ENCODE data around the gene SLC2A9. TPM values are rescaled to one million over a fixed set of nuclear protein-coding genes. Genes with fewer than 3 reads are reported as not detected.

The SLC2A9 gene
- total and polyA plus RNA-seq, 7 experiments from 2014 or later: 0.36 to 9.6 (median 3.3) TPM

DNA sequence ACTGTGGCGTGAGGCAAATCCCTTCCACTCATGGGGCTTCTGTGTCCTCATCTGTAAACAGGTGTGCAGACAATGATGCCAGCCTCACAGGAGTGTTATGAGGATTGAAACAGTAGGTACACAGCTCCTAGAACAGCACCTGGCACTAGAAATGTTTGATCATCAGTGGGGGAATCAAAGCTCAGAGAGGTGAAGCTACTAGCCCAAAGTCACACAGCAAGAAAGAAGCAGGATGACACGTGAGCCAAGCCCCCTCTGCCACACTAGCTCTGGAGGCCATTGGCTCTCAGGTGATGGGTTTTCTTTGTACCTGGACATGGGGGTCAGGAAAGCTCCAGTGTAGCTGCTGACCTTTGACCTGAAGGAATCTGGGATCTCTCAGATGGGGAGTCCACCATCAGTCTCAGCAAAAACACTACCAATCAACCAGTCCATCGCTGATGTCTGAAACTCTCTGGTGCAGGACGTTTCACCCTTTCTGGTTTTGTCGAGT lies 13.4 kb upstream of the SLC2A9 start:
- no peak overlapping the region for H3K27ac Mint-ChIP-seq
- H3K4me1 ChIP-seq (ENCODE audit: control insufficient read depth in 2 of 2, insufficient read depth in 2 of 2, low read length in 2 of 2): no peaks in the 10 kb centered on the region
- no peak overlapping the region for H3K27ac ChIP-seq (ENCODE audit: low read depth, low read length)
- no peaks in the 10 kb centered on the region for H3K27me3 ChIP-seq (ENCODE audit: control insufficient read depth in 2 of 2, insufficient read depth in 2 of 2, low read length in 2 of 2)
- peaks cover 0 to under 1% (median 0%) of the 10 kb centered on the region in 3 experiments for H3K36me3 ChIP-seq (ENCODE audit: control insufficient read depth in 2 of 3, insufficient read depth in 3 of 3, low read length in 3 of 3)
- no peak for DNase-seq
- no peak overlapping the region for H3K4me3 ChIP-seq (ENCODE audit: low read length)
- ChIA-PET POLR2A (no interaction called here), CTCF (no interaction called here)
- H3K9me3 ChIP-seq (ENCODE audit: control insufficient read depth in 2 of 3, low read length in 3 of 3): no peaks in the 10 kb centered on the region
- peaks cover 0 to 5% (median 2%) of the 10 kb centered on the region in 5 donors for H3K27me3 Mint-ChIP-seq
- no peaks in the 10 kb centered on the region for H3K9me3 Mint-ChIP-seq
- intact Hi-C loops (cut with micrococcal nuclease): no loop called here
- peaks cover 0 to 20% (median 0%) of the 10 kb centered on the region in 7 donors for H3K4me1 Mint-ChIP-seq
- peaks cover 1 to 25% (median 13%) of the 10 kb centered on the region in 5 donors for H3K36me3 Mint-ChIP-seq
- ATAC-seq: no peak
- no peak overlapping the region for H3K4me3 Mint-ChIP-seq

DNA sequence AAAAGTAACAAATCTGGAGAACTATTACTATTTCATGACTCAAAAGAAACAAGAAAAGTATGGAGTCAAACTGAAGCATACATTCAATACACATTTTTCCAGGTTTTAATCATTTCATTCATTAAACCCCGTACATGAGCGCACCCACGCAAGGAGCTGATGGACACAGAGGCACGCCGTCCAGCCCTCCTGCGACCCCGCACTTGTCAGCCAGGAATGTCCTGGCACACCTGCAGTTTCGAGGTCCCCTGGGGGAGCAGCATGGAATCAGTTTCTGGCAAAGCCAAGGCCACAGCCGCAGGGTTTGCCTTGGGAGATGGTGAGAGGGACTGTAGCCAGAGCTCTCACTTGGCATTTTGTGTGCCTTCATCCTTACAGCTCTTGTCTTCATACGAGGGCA lies 12.8 kb upstream of the SLC2A9 start:
- POLR2A ChIA-PET: no interaction called here
- no peak for DNase-seq
- H3K4me3 Mint-ChIP-seq: peak overlapping the region in 1 of 10 donors; percentile 38
- Histone ChIP-seq H3K4me1 (ENCODE audit: control insufficient read depth in 2 of 2, insufficient read depth in 2 of 2, low read length in 2 of 2) (no peaks in the 10 kb centered on the region), H3K36me3 (ENCODE audit: control insufficient read depth in 2 of 3, insufficient read depth in 3 of 3, low read length in 3 of 3) (no peaks in the 10 kb centered on the region), H3K9me3 (ENCODE audit: control insufficient read depth in 2 of 3, low read length in 3 of 3) (no peaks in the 10 kb centered on the region), H3K27ac (ENCODE audit: low read depth, low read length) (no peak overlapping the region), H3K27me3 (ENCODE audit: control insufficient read depth in 2 of 2, insufficient read depth in 2 of 2, low read length in 2 of 2) (no peaks in the 10 kb centered on the region), H3K4me3 (ENCODE audit: low read length) (no peak overlapping the region)
- intact Hi-C loops (cut with micrococcal nuclease): no loop called here
- H3K36me3 Mint-ChIP-seq: peaks cover 0 to 20% (median 9%) of the 10 kb centered on the region in 5 donors
- ATAC-seq: no peak
- peaks cover 0 to 20% (median 0%) of the 10 kb centered on the region in 7 donors for H3K4me1 Mint-ChIP-seq
- peaks cover 0 to 5% (median 0%) of the 10 kb centered on the region in 5 donors for H3K27me3 Mint-ChIP-seq
- H3K27ac Mint-ChIP-seq: no peak overlapping the region
- H3K9me3 Mint-ChIP-seq: no peaks in the 10 kb centered on the region
- CTCF ChIA-PET: no interaction called here

DNA sequence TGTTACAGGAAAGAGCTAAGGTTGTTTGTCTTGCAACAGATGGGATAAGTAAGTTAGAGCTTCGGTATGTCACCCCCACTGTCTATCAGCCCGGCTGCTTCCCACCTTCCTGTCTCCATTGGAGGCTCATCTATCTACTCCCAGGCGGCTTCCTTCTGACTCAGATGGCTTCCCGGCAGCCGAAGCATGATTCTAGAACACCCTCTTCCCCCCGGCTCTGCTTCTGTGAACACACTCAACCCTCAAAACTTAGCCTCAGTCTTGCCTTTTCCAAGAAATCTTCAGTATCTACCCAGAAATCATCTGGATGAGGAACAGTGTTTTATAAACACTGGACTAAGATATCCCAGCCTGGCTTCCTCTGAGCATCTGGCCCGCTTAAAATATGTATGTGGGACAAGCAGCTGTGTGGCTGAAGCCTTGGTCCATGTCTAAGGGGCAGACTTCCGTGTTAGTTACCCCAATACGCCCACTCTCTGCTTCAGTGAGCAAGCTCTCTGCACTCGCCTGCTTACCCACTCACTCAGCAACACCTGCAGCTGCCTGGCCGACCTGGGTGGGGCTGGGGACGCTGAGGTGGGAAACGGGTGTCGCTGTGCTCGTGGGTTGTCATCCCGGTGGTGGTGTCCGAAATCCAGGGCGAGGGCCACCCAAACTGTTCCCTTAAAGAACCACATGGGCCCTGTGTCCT lies 12.0 kb upstream of the SLC2A9 start:
- Histone ChIP-seq H3K27me3 (ENCODE audit: control insufficient read depth in 2 of 2, insufficient read depth in 2 of 2, low read length in 2 of 2) (no peaks in the 10 kb centered on the region), H3K4me3 (ENCODE audit: low read length) (no peak overlapping the region), H3K36me3 (ENCODE audit: control insufficient read depth in 2 of 3, insufficient read depth in 3 of 3, low read length in 3 of 3) (no peaks in the 10 kb centered on the region), H3K27ac (ENCODE audit: low read depth, low read length) (no peak overlapping the region), H3K4me1 (ENCODE audit: control insufficient read depth in 2 of 2, insufficient read depth in 2 of 2, low read length in 2 of 2) (no peaks in the 10 kb centered on the region), H3K9me3 (ENCODE audit: control insufficient read depth in 2 of 3, low read length in 3 of 3) (no peaks in the 10 kb centered on the region)
- Mint-ChIP-seq H3K4me3 (peak overlapping the region in 1 of 10 donors; percentile 24), H3K27me3 (peaks cover 0 to 5% (median 0%) of the 10 kb centered on the region in 5 donors), H3K27ac (peak overlapping the region in 1 of 9 donors; percentile 26), H3K9me3 (no peaks in the 10 kb centered on the region), H3K36me3 (peaks cover 0 to 17% (median 9%) of the 10 kb centered on the region in 5 donors), H3K4me1 (peaks cover 0 to 20% (median 0%) of the 10 kb centered on the region in 7 donors)
- DNase-seq (no peak), ATAC-seq (peak; percentile 47)
- ChIA-PET CTCF (no interaction called here), POLR2A (no interaction called here)
- intact Hi-C loops (cut with micrococcal nuclease): no loop called here

- Histone ChIP-seq H3K9me3 (ENCODE audit: control insufficient read depth in 2 of 3, low read length in 3 of 3) (no peaks in the 10 kb centered on the region), H3K27me3 (ENCODE audit: control insufficient read depth in 2 of 2, insufficient read depth in 2 of 2, low read length in 2 of 2) (no peaks in the 10 kb centered on the region), H3K36me3 (ENCODE audit: control insufficient read depth in 2 of 3, insufficient read depth in 3 of 3, low read length in 3 of 3) (no peaks in the 10 kb centered on the region), H3K27ac (ENCODE audit: low read depth, low read length) (no peak overlapping the region), H3K4me3 (ENCODE audit: low read length) (no peak overlapping the region), H3K4me1 (ENCODE audit: control insufficient read depth in 2 of 2, insufficient read depth in 2 of 2, low read length in 2 of 2) (no peaks in the 10 kb centered on the region)
- no peak overlapping the region for H3K4me3 Mint-ChIP-seq
- ATAC-seq (peak; percentile 76), DNase-seq (no peak)
- peaks cover 0 to 5% (median 3%) of the 10 kb centered on the region in 5 donors for H3K27me3 Mint-ChIP-seq
- peaks cover 0 to 17% (median 9%) of the 10 kb centered on the region in 5 donors for H3K36me3 Mint-ChIP-seq
- CTCF ChIA-PET: no interaction called here
- intact Hi-C loops (cut with micrococcal nuclease): no loop called here
- H3K27ac Mint-ChIP-seq: no peak overlapping the region
- no peaks in the 10 kb centered on the region for H3K9me3 Mint-ChIP-seq
- H3K4me1 Mint-ChIP-seq: peaks cover 0 to 20% (median 0%) of the 10 kb centered on the region in 7 donors
- POLR2A ChIA-PET: no interaction called here
Measured at GRCh38 chr4:10032625-10033024, 11.3 kb upstream of the SLC2A9 start.

- intact Hi-C loops (cut with micrococcal nuclease): no loop called here
- CTCF ChIA-PET: no interaction called here
- POLR2A ChIA-PET: no interaction called here
- no peak overlapping the region for H3K27ac ChIP-seq (ENCODE audit: low read depth, low read length)
- no peaks in the 10 kb centered on the region for H3K4me1 ChIP-seq (ENCODE audit: control insufficient read depth in 2 of 2, insufficient read depth in 2 of 2, low read length in 2 of 2)
- ATAC-seq (no peak), DNase-seq (no peak)
- H3K9me3 ChIP-seq (ENCODE audit: control insufficient read depth in 2 of 3, low read length in 3 of 3): no peaks in the 10 kb centered on the region
- Mint-ChIP-seq H3K27me3 (peaks cover 0 to 8% (median 5%) of the 10 kb centered on the region in 5 donors), H3K9me3 (no peaks in the 10 kb centered on the region), H3K4me3 (no peak overlapping the region), H3K36me3 (peaks cover 0 to 13% (median 9%) of the 10 kb centered on the region in 5 donors), H3K27ac (peak overlapping the region in 1 of 9 donors; percentile 25), H3K4me1 (peaks cover 0 to 20% (median 0%) of the 10 kb centered on the region in 7 donors)
- H3K4me3 ChIP-seq (ENCODE audit: low read length): no peak overlapping the region
- no peaks in the 10 kb centered on the region for H3K27me3 ChIP-seq (ENCODE audit: control insufficient read depth in 2 of 2, insufficient read depth in 2 of 2, low read length in 2 of 2)
- no peaks in the 10 kb centered on the region for H3K36me3 ChIP-seq (ENCODE audit: control insufficient read depth in 2 of 3, insufficient read depth in 3 of 3, low read length in 3 of 3)
Measured at GRCh38 chr4:10031668-10032590, 10.6 kb upstream of the SLC2A9 start.

GRCh38 chr4:10030972-10031667 lies 9.8 kb upstream of the SLC2A9 start:
- ATAC-seq (no peak), DNase-seq (no peak)
- H3K27ac ChIP-seq (ENCODE audit: low read depth, low read length): no peak overlapping the region
- no peak overlapping the region for H3K4me3 ChIP-seq (ENCODE audit: low read length)
- H3K36me3 ChIP-seq (ENCODE audit: control insufficient read depth in 2 of 3, insufficient read depth in 3 of 3, low read length in 3 of 3): no peaks in the 10 kb centered on the region
- Mint-ChIP-seq H3K27ac (no peak overlapping the region), H3K27me3 (peaks cover 0 to 13% (median 5%) of the 10 kb centered on the region in 5 donors), H3K4me1 (peaks cover 0 to 20% (median 0%) of the 10 kb centered on the region in 7 donors), H3K36me3 (peaks cover 0 to 8% (median 5%) of the 10 kb centered on the region in 5 donors), H3K4me3 (no peak overlapping the region), H3K9me3 (no peaks in the 10 kb centered on the region)
- H3K4me1 ChIP-seq (ENCODE audit: control insufficient read depth in 2 of 2, insufficient read depth in 2 of 2, low read length in 2 of 2): no peaks in the 10 kb centered on the region
- intact Hi-C loops (cut with micrococcal nuclease): no loop called here
- H3K27me3 ChIP-seq (ENCODE audit: control insufficient read depth in 2 of 2, insufficient read depth in 2 of 2, low read length in 2 of 2): no peaks in the 10 kb centered on the region
- ChIA-PET POLR2A (no interaction called here), CTCF (interaction anchor here (0.6 kb wide), 1 partner anchor 512 kb away, joined by 5 read pairs; no protein-coding TSS in a partner anchor)
- no peaks in the 10 kb centered on the region for H3K9me3 ChIP-seq (ENCODE audit: control insufficient read depth in 2 of 3, low read length in 3 of 3)
